Erythroblast (primary cell): ENCODE data around the gene GABRR1.

Source experiments
- GATA1 ChIP-seq: IDR thresholded peaks from 2 replicates; pipeline ENCODE4 v1.6.1; 2011; ENCODE audit warnings: low read depth, mild to moderate bottlenecking, control low read depth, low read length, moderate library complexity
- POLR2A ChIP-seq: IDR thresholded peaks from 2 replicates; pipeline ENCODE4 v1.6.1; 2011; ENCODE audit warnings: mild to moderate bottlenecking, low read length

GRCh38 chr6:89139509-89140346 lies 77.4 kb downstream of the GABRR1 start:
- no peak for TF ChIP-seq POLR2A
- no peak for TF ChIP-seq GATA1
